ENCODE measurements around the gene CDS2.

The CDS2 gene

GRCh38 chr20:5183731-5184474 is 57.1 kb downstream of the CDS2 start:
- DNase-seq, result no peak

GRCh38 chr20:5184684-5185083 is 57.9 kb downstream of the CDS2 start:
- no peak for DNase-seq

- no peak for DNase-seq
Observed at GRCh38 chr20:5187122-5187521, 60.3 kb downstream of the CDS2 start.

- DNase-seq, result no peak
Observed at GRCh38 chr20:5188736-5189135, 61.9 kb downstream of the CDS2 start.

- no peak for DNase-seq
Observed at GRCh38 chr20:5189917-5190316, 63.1 kb downstream of the CDS2 start.

GRCh38 chr20:5190444-5190843 is 63.6 kb downstream of the CDS2 start:
- no peak for DNase-seq

- DNase-seq, result no peak
Observed at GRCh38 chr20:5191829-5192569, 65.2 kb downstream of the CDS2 start.

GRCh38 chr20:5192570-5193431 is 66.0 kb downstream of the CDS2 start:
- no peak for DNase-seq

- no peak for DNase-seq
Observed at GRCh38 chr20:5195655-5196054, 68.8 kb downstream of the CDS2 start.

GRCh38 chr20:5196149-5196548 is 69.3 kb downstream of the CDS2 start:
- DNase-seq, result no peak

- DNase-seq, result no peak
Observed at GRCh38 chr20:5197270-5197827, 70.5 kb downstream of the CDS2 start.

- DNase-seq, result no peak
Observed at GRCh38 chr20:5197847-5198650, 71.2 kb downstream of the CDS2 start.

- no peak for DNase-seq
Observed at GRCh38 chr20:5198651-5198924, 71.8 kb downstream of the CDS2 start.

- DNase-seq, result no peak
Observed at GRCh38 chr20:5203380-5203779, 76.6 kb downstream of the CDS2 start.

GRCh38 chr20:5205348-5206210 is 78.8 kb downstream of the CDS2 start:
- peak; percentile 11 for DNase-seq

GRCh38 chr20:5207138-5207537 is 80.3 kb downstream of the CDS2 start:
- no peak for DNase-seq

GRCh38 chr20:5211803-5212714 is 85.3 kb downstream of the CDS2 start:
- no peak for DNase-seq

- no peak for DNase-seq
Observed at GRCh38 chr20:5212907-5213487, 86.2 kb downstream of the CDS2 start.

- no peak for DNase-seq
Observed at GRCh38 chr20:5214826-5215225, 88.0 kb downstream of the CDS2 start.

- DNase-seq, result no peak
Observed at GRCh38 chr20:5215672-5216304, 89.0 kb downstream of the CDS2 start.
